ENCODE results near the gene MYO6. TPM values are rescaled to one million over a fixed set of nuclear protein-coding genes. Genes with fewer than 3 reads are reported as not detected.

Gene MYO6
- total and polyA plus RNA-seq, 2 of the 4 experiments (the other 2 are of a cell fraction) = 6.1 to 6.8 TPM

- no peak overlapping the region for H2BK15ac ChIP-seq (ENCODE audit: low read depth, low read length)
- BruUV-seq (replicated peaks) = no TSS peak
- H4K91ac ChIP-seq (ENCODE audit: insufficient read depth, low read depth, low read length) = no peak overlapping the region
- no peaks in the 10 kb centered on the region for H3K4me1 ChIP-seq (ENCODE audit: control insufficient read depth, insufficient read depth, low read length)
- no peak overlapping the region for H3K23ac ChIP-seq (ENCODE audit: low read depth, low read length)
- H3K27ac ChIP-seq (ENCODE audit: insufficient read depth, low read length) = no peak overlapping the region
- no CpG with 5 or more reads among the region's 1 CpG for WGBS, 2 experiments (ENCODE audit: extremely low coverage in 2 of 2, insufficient read length in 1 of 2)
- no peak overlapping the region for H4K5ac ChIP-seq (ENCODE audit: low read depth, low read length)
- in situ Hi-C loops (cut with MboI; ENCODE audit: low sequenced_read_pairs) (no loop called here), intact Hi-C loops (cut with micrococcal nuclease) (no loop called here), dilution Hi-C loops (cut with HindIII; ENCODE audit: low sequenced_read_pairs, unreplicated experiment) (no loop called here)
- no peak overlapping the region for H3K4ac ChIP-seq (ENCODE audit: low read depth, low read length)
- peaks cover 15% of the 10 kb centered on the region for H3K27me3 ChIP-seq (ENCODE audit: control insufficient read depth, insufficient read depth, low read length)
- no peaks in the 10 kb centered on the region for H3K79me1 ChIP-seq (ENCODE audit: low read depth in 1 of 2, low read length in 2 of 2)
- ChIA-PET CTCF (no interaction called here), POLR2A (ENCODE audit: unreplicated experiment) (no interaction called here)
- no peak overlapping the region for H4K8ac ChIP-seq (ENCODE audit: low read depth in 2 of 2, low read length in 2 of 2)
- no peak overlapping the region for H2BK5ac ChIP-seq (ENCODE audit: low read depth, low read length, poor library complexity, severe bottlenecking)
- H3K18ac ChIP-seq (ENCODE audit: low read depth, low read length) = no peak overlapping the region
- H2BK20ac ChIP-seq (ENCODE audit: low read depth, low read length) = no peak overlapping the region
- no peak overlapping the region for H2BK120ac ChIP-seq (ENCODE audit: low read depth, low read length)
- no peak overlapping the region for H3K4me3 ChIP-seq (ENCODE audit: insufficient read depth, low read depth, low read length)
- H4K20me1 ChIP-seq (ENCODE audit: insufficient read depth, low read length) = no peaks in the 10 kb centered on the region
- H2AK5ac ChIP-seq (ENCODE audit: low read depth, low read length) = no peak overlapping the region
- H3K9me1 ChIP-seq (ENCODE audit: insufficient read depth, low read length) = no peaks in the 10 kb centered on the region
- H2AFZ ChIP-seq (replicated peaks; ENCODE audit: low read length, poor library complexity) = no peak overlapping the region
- no peak overlapping the region for H2AK9ac ChIP-seq (replicated peaks; ENCODE audit: low read depth, low read length, poor library complexity)
- no peak overlapping the region for H3K9ac ChIP-seq (ENCODE audit: low read depth, low read length)
- no peak overlapping the region for H3K14ac ChIP-seq (replicated peaks; ENCODE audit: low read depth, low read length)
- peak; percentile 60 for TF ChIP-seq CEBPB (IDR thresholded peaks at IDR 0.05; ENCODE audit: low read depth, low read length)
- no peak for TF ChIP-seq MAFK (IDR thresholded peaks at IDR 0.05; ENCODE audit: low read depth, low read length)
- no peak for TF ChIP-seq CTCF (conservative IDR thresholded peaks at IDR 0.05; ENCODE audit: low read depth, low read length)
- ATAC-seq (ENCODE audit: low read depth) (no peak), DNase-seq (no peak)
- no peaks in the 10 kb centered on the region for H3K9me3 ChIP-seq (ENCODE audit: control insufficient read depth, insufficient read depth, low read length)
- H3K4me2 ChIP-seq (ENCODE audit: low read depth, low read length) = no peak overlapping the region
- no peak overlapping the region for H3K56ac ChIP-seq (ENCODE audit: extremely low read depth, insufficient read depth, low read length)
- no peaks in the 10 kb centered on the region for H3K36me3 ChIP-seq (ENCODE audit: control insufficient read depth, insufficient read depth, low read length)
Measured at GRCh38 chr6:75941509-75941908, 192.5 kb downstream of the MYO6 start.

All from IMR-90 (cell line).